ENCODE measurements around the gene CAB39. TPM values are rescaled to one million over a fixed set of nuclear protein-coding genes. Genes with fewer than 3 reads are reported as not detected.

CAB39 gene
- total RNA-seq, 1 experiment from 2014 or later = 88.7 TPM

GRCh38 chr2:230674966-230675672 is 37.5 kb upstream of the CAB39 start:
- TF ChIP-seq CTCF (IDR thresholded peaks at IDR 0.05; ENCODE audit: unreplicated experiment) = no peak
- Mint-ChIP-seq H3K36me3 (ENCODE audit: insufficient read depth, unreplicated experiment) (no peaks in the 10 kb centered on the region), H3K27me3 (ENCODE audit: unreplicated experiment) (no peaks in the 10 kb centered on the region), H3K9me3 (ENCODE audit: low read depth, unreplicated experiment) (peaks cover 3% of the 10 kb centered on the region), H3K4me3 (ENCODE audit: low read depth, unreplicated experiment) (no peak overlapping the region), H3K4me1 (ENCODE audit: low read depth, unreplicated experiment) (peaks cover 12% of the 10 kb centered on the region), H3K27ac (ENCODE audit: unreplicated experiment) (no peak overlapping the region)
- DNase-seq = no peak
- BruUV-seq (replicated peaks) = no TSS peak
- intact Hi-C loops (cut with micrococcal nuclease; ENCODE audit: unreplicated experiment) = no loop called here
- CTCF ChIA-PET = no interaction called here

GRCh38 chr2:230676546-230676945 is 36.1 kb upstream of the CAB39 start:
- DNase-seq = no peak
- BruUV-seq (replicated peaks) = no TSS peak
- Mint-ChIP-seq H3K27ac (ENCODE audit: unreplicated experiment) (no peak overlapping the region), H3K4me1 (ENCODE audit: low read depth, unreplicated experiment) (peaks cover 12% of the 10 kb centered on the region), H3K27me3 (ENCODE audit: unreplicated experiment) (no peaks in the 10 kb centered on the region), H3K4me3 (ENCODE audit: low read depth, unreplicated experiment) (no peak overlapping the region), H3K9me3 (ENCODE audit: low read depth, unreplicated experiment) (no peaks in the 10 kb centered on the region), H3K36me3 (ENCODE audit: insufficient read depth, unreplicated experiment) (no peaks in the 10 kb centered on the region)
- CTCF ChIA-PET = no interaction called here
- intact Hi-C loops (cut with micrococcal nuclease; ENCODE audit: unreplicated experiment) = no loop called here
- no peak for TF ChIP-seq CTCF (IDR thresholded peaks at IDR 0.05; ENCODE audit: unreplicated experiment)

GRCh38 chr2:230677201-230677946 is 35.3 kb upstream of the CAB39 start:
- no TSS peak for BruUV-seq (replicated peaks)
- H3K9me3 Mint-ChIP-seq (ENCODE audit: low read depth, unreplicated experiment) = no peaks in the 10 kb centered on the region
- no peak overlapping the region for H3K4me3 Mint-ChIP-seq (ENCODE audit: low read depth, unreplicated experiment)
- CTCF ChIA-PET = no interaction called here
- H3K27me3 Mint-ChIP-seq (ENCODE audit: unreplicated experiment) = no peaks in the 10 kb centered on the region
- no peak overlapping the region for H3K27ac Mint-ChIP-seq (ENCODE audit: unreplicated experiment)
- TF ChIP-seq CTCF (IDR thresholded peaks at IDR 0.05; ENCODE audit: unreplicated experiment) = no peak
- H3K36me3 Mint-ChIP-seq (ENCODE audit: insufficient read depth, unreplicated experiment) = no peaks in the 10 kb centered on the region
- intact Hi-C loops (cut with micrococcal nuclease; ENCODE audit: unreplicated experiment) = no loop called here
- peaks cover 9% of the 10 kb centered on the region for H3K4me1 Mint-ChIP-seq (ENCODE audit: low read depth, unreplicated experiment)
- no peak for DNase-seq

- no peaks in the 10 kb centered on the region for H3K27me3 Mint-ChIP-seq (ENCODE audit: unreplicated experiment)
- TF ChIP-seq CTCF (IDR thresholded peaks at IDR 0.05; ENCODE audit: unreplicated experiment) = no peak
- no peak overlapping the region for H3K4me3 Mint-ChIP-seq (ENCODE audit: low read depth, unreplicated experiment)
- DNase-seq = no peak
- no peaks in the 10 kb centered on the region for H3K9me3 Mint-ChIP-seq (ENCODE audit: low read depth, unreplicated experiment)
- CTCF ChIA-PET = no interaction called here
- H3K27ac Mint-ChIP-seq (ENCODE audit: unreplicated experiment) = no peak overlapping the region
- H3K36me3 Mint-ChIP-seq (ENCODE audit: insufficient read depth, unreplicated experiment) = no peaks in the 10 kb centered on the region
- intact Hi-C loops (cut with micrococcal nuclease; ENCODE audit: unreplicated experiment) = no loop called here
- H3K4me1 Mint-ChIP-seq (ENCODE audit: low read depth, unreplicated experiment) = peaks cover 9% of the 10 kb centered on the region
- no TSS peak for BruUV-seq (replicated peaks)
Measured at GRCh38 chr2:230678018-230678417, 34.6 kb upstream of the CAB39 start.
